ENCODE data around the gene LARP4.
"Not testable (repeated sequence)": the region's sequence is repeated elsewhere in the genome, so short reads cannot be mapped to it uniquely, and the experiment has no call there.

The LARP4 gene

DNA sequence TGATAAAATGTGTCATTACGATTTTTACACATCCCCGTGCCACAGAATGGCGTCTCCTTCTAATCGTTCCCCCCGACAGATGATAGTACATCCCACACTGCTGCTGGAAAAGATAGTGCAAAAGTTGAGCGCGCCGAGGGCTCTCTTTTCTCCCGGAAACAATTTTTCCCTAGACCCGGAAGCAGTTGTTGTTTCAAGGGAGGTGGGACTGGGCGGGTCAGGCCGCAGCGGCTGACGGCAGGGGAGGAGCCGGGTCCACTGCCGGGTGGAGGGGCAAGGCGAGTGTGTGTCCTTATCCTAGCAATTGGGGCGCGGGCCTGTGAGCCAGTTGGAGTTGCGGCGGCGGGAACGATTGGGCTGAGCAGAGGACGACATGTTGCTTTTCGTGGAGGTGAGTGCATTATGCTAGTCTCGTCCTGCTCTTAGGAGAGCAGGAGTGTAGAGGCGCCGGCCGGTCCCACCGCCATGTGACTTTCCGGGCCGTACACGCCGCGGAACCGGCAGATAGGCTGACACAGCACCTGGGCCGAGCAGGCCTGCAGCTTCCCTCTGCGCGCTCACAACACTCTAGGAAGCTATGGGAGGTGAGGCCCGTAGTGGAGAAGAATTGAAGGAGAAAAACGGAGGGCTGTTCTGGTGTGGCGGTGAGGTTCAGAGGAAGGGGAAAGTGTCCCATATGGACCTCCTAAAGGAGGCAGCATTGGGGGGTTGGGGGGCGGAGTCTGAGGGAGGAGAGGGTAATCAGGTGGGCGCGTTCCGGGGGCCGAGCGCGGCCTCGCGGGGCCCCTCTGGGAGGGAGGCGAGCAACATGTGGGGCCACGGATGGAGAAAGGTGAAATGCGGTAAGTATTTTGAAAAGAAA lies at the start of gene LARP4:
Gene LARP4 (plus strand): TSS at position 248 of the 862 bp plus-strand sequence. CDS start 126 bp downstream, at position 374.
- peak; percentile 81 to 84 for DNase-seq (ENCODE audit: low read depth in 2 of 2)

DNA sequence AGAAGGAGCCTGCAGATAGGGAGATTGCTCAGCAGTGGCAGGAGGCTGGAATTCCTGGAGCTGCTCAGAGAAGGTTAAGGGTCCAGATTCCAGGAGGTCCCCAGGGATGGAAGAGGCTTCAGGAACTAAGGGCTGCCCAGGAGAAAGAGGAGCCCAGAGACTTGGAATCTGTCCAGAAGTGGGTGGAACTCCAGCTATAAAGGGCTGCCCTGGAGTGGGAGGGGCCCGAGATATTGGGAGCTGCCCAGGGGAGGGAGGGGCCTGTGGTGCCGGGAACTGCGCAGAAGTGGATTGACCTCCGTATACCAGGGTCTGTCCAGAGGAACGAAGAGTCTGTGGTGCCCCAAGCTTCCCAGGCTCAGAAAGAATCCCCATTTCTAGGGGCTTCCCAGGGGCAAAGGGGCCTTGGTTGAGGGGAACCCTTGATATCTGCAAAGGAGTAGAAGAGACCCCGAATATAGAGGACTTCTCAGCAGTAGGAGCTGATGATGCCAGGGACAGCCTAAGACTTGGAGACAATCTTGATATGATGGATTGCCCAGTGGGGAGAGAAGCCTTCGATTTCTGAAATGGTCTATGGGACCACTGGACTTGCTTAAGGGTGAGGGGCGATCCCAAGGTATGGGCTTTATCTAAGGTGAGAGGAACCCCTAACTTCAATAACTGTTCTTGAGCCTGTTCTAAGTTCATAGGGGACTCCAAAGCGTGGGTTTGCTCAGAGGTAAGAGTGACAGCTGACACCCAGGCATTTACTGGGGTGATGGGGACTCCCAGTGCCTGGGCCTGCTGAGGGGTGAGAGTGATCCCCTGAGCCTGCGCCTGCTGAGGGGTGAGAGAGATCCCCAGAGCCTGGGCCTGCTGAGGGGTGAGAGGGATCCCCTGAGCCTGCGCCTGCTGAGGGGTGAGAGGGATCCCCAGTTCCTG lies 49.3 kb upstream of the LARP4 start:
- DNase-seq (ENCODE audit: low read depth in 2 of 2), result no peak

DNA sequence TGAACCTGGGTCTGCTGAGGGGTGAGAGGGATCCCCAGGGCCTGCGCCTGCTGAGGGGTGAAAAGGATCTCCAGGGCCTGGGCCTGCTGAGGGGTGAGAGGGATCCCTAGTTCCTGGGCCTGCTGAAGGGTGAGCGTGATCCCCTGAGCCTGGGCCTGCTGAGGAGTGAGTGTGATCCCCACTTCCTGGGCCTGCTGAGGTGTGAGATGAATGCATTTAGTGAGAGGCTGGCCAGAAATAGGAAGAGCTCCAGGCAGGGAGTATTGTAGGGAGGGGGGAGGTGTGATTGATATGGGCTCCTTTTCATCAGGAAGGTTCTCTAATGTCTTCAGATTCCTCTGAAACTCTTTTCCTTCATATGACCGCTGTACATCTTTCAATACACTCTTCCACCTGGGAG lies 47.3 kb upstream of the LARP4 start:
- no peak for DNase-seq (ENCODE audit: low read depth in 2 of 2)

DNA sequence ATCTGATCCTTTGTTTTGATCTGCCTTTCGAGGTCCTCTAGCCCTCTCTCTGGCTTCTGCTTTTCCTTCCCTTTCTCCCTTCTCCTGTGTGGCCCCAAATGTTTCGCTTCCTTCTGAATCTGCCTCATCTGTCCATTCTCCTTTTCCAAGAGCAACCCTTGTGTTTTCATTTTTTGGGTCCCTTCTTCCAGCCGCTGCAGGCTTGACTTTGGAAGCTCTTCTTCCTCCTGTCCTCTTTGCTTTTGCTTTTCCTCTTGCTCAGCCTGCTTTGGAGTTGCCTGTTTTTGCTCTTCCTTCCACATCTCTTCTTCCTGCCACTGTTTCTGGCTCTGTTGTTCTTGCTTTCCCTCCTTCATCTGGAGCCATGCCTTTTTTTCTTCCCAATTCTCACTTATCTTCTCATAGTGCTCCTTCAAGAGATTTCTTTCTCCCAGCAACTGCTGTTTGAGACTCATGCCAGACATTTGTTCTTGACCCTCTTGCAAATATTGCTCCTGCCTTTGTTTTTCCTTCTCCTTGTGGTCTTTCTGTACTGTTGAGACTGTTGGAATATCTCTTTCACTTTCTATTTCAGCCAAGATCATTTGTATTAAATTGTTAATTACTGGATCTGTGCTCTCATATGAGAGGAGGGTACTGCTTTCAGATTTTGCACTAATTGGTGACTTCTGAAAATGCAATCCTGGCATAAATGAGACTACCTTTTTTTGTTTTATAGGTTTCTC lies 46.7 kb upstream of the LARP4 start:
- no peak for DNase-seq (ENCODE audit: low read depth in 2 of 2)

DNA sequence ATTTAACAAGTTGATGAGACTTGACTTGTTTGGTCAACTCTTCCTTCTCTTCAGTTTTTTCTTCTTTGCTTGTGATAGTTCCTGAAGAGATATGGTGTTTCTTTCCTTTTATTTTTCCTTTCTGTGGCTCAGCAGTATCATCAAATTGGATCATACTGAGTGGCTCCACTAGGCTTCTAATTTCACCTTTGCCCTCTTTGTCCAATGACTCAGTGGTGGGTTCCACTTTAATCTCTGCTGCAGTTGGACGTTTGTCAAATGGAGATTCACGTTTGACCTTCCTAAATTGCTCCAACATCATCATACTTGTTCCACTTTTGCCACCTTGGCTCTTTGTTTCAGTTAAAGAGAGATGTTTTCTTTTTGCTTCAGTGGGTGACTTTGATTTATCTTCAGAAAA lies 45.8 kb upstream of the LARP4 start:
- no peak for DNase-seq (ENCODE audit: low read depth in 2 of 2)

DNA sequence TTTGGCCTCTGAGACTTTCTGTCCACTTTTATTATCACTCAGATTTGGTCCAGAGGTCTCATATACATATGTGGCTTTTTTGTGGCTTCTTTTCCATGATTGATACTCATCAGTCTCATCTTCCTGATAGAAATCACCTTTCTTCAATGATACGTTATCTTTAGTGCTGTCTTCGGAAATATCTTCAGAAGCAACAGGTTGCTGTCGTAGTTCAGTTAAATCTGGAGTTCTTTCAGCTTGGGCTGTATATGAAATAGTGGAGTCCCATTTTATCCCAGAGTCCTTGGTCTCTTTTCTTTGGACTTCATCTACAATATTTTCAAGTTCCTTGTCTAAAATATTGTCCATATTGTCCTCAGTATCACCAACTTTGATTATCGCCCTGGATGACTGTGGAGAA lies 45.3 kb upstream of the LARP4 start:
- no peak for DNase-seq (ENCODE audit: low read depth in 2 of 2)

DNA sequence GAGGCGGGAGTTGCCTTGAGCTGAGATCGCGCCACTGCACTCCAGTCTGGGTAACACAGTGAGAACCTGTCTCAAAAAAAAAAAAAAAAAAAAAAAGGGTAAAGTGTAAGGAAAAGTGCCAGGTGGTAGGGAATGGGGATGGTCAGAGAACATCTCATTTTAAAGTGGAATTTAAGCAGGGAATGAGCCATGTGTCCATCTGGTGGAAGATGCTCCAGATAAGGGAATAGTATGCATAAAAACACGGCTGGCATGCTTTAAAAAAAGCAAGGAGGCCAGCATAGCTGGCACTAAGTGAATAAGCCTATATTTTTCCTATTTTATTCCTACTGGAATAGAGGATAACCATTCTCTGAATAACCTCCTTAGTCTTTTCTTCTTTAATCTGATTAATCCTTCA lies 38.0 kb upstream of the LARP4 start:
- DNase-seq (ENCODE audit: low read depth in 2 of 2), result no peak

DNA sequence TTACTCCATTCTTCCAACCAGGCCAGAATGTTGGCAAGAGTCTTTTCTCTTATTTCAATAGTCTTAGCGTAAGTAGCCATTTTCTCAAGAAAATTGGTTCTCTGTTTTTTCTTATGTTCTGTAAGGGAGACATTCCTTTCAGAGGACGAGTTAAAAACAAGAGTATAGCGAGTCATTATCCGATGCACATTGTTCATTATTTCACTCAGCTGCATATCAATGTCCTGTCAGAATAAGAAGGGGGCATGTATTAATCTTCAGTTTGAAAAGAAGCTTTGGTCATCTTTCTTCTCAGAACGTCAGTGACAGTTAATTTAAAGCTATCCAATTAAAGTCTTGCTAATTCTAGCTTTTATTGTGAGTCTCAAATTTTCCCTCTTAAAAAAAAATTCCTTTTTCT lies 37.5 kb upstream of the LARP4 start:
- no peak for DNase-seq (ENCODE audit: low read depth in 2 of 2)

DNA sequence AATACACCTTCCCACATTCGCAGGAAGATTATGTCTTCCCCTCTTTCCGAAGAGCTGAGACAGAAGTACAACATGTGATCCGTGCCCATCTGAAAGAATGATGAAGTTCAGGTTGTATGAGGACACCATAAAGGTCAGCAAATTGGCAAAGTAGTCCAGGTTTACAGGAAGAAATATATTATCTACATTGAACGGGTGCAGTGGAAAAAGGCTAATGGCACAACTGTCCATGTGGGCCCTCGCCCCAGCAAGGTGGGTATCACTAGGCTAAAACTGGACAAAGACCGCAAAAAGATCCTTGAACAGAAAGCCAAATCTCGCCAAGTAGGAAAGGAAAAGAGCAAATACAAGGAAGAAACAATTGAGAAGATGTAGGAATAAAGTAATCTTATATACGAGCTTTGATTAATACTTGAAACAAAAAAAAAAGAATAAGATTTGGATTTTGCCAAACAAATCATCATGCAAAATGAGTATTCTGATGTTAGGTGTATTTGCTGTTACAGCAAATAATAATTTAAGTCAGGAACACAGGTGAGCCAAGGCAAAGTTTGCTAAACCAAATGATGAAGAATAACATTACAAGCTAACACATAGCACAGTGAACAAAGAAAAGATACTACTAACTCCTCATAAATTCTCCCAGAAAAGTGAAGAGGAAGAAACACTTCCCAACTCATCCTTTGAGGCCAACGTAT lies 34.8 kb upstream of the LARP4 start:
- no peak for DNase-seq (ENCODE audit: low read depth in 2 of 2)

DNA sequence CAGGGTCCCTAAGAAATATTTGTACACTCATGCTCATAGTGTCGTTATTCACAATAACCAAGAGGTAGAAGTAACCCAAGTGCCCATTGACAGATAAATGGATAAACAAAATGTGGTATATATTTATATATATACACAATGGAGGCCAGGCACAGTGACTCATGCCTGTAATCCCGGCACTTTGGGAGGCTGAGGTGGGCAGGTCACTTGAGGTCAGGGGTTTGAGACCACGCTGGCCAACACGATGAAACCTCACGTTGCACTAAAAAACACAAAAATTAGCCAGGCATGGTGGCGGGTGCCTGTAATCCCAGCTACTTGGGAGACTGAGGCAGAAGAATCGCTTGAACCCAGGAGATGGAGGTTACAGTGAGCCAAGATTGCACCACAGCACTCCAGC lies 30.0 kb upstream of the LARP4 start:
- DNase-seq (ENCODE audit: low read depth in 2 of 2), result not testable (repeated sequence)

DNA sequence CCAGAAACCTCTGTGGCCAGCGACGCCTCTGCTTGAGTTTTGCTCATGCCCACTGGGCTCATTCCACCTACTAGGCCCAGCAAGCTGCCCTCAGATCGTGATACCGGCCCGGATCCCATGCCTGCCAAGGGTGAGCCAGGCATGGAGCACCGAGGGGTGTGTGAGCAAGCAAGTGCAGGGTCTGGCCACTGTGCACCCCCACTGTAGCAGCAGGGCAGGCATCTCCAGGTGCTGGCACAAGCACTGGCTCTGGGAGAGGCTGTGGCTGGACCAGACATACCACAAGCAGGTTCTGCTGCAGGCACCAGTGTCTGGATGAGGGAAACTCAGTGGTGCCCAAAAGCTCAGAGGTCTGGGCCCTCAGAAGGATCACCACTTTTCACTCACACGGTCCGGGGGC lies 24.9 kb upstream of the LARP4 start:
- no peak for DNase-seq (ENCODE audit: low read depth in 2 of 2)

DNA sequence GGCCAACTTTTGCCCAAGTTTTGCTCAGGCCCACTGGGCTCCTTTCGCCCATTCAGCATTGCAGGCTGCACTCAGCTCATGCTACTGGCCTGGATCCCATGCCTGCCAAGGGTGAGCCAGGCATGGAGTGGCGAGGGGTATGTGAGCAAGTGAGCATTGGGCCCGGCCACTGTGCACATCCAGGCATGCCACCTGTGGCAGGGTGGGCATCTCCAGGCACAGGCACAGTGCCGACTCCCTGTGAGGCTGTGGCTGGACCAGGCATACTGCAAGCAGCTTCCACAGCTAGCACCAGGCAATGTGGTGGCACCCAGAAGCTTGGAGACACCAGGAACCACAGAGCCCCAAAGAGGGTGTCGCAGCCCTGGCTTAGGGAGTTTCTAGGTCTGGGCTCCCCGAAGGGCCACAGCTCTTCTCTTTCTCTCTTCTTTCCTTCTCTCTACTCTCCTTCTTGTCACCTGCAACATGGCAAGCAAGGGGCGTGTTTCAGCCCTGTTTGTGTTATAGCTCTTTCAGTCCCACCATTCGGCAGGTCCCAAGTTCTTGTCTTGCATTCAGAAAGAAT lies 19.8 kb upstream of the LARP4 start:
- DNase-seq (ENCODE audit: low read depth in 2 of 2), result no peak

DNA sequence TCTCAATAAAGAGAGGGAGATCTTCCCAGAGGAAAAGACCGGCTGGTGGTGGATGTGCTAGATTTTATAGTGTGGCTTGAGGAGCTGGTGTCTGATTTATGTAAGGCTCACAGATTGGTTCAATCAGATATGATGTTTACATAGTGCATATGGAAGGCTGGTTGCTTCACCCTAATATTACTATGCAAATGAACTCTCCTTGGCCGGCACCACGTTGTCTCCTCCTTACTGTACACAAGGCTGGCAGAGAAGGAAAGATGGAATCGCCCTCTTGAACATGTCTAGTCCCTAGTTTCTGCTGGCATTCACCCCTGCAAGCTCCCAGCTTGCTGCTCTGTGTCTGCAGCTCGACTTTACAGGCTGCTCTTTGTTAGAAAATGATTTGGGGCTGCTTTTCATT lies 13.2 kb upstream of the LARP4 start:
- no peak for DNase-seq (ENCODE audit: low read depth in 2 of 2)

DNA sequence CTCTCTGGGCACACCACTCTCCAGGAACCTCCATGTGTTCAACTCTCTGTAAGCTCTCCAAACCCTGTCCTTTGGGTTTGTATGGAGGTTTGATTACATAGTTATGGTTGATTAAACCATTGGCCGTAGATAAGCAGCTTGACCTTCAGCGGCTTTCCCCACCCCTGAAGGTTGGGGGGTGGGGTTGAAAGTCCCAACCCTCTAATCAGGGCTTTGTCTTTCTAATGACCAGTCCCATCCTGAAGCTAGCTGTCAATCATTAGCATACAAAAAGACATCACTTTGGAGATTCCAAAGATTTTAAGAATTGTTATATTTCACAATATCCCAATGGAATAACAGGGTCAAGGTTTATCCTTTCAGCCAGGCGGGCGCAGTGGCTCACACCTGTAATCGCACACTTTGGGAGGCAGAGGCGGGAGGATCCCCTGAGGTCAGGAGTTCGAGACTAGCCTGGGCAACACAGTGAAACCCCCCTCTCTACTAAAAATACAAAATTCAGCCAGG lies 12.7 kb upstream of the LARP4 start:
- DNase-seq (ENCODE audit: low read depth in 2 of 2), result no peak

DNA sequence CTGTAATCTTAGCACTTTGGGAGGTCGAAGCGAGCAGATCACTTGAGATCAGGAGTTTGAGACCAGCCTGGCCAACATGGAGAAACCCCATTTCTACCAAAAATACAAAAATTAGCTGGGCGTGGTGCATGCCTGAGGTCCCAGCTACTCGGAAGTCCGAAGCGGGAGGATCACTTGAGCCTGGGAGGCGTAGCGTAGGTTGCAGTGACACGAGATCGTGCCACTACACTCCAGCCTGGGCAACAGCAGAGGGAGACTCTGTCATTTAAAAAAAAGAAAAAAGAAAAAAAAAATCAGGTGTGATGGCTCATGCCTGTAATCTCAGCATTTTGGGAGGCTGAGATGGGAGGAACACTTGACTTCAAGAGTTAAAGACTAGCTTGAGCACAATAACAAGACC lies 11.9 kb upstream of the LARP4 start:
- not testable (repeated sequence) for DNase-seq (ENCODE audit: low read depth in 2 of 2)

DNA sequence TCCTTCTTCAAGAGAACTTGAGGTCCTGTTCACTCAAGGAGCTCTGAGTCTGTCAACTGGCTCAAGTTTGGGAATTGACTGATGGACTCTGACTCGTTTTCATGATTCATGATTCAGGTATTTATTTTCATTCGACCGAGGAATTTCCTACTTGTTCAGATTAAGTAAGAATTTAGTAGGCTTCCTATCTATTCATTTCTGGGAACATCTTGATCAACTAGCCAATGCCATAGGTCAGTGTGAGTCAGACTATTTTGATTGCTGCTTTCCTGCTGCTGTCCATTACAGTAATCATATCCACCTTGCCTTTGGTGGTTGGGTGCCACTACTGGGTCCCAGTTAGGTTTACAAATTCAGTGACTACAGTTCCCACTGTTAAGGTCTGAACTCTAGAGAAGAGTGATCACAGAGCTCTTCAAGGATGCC lies 10.4 kb upstream of the LARP4 start:
- no peak for DNase-seq (ENCODE audit: low read depth in 2 of 2)

DNA sequence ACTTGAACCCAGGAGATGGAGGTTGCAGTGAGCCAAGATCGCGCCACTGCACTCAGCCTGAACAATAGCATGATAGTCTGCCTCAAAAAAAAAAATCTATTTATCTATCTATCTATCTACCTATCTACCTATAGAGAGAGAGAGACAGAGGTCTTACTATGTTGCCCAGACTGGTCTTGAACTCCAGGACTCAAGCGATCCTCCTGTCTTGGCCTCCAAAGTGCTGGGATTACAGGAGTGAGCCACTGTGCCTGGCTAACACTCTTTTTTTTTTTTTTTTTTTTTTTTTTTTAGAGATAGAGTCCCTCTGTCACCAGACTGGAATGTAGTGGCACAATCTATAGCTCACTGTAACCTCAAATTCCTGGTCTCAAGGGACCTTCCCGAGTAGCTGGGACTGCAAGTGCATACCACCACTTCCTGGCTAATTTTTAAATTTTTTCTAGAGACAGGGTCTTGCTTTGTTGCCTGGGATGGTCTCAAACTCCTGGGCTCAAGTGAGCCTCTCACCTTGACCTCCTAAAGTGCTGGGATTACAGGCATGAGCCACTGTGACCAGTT lies 6.1 kb upstream of the LARP4 start:
- DNase-seq (ENCODE audit: low read depth in 2 of 2), result no peak

DNA sequence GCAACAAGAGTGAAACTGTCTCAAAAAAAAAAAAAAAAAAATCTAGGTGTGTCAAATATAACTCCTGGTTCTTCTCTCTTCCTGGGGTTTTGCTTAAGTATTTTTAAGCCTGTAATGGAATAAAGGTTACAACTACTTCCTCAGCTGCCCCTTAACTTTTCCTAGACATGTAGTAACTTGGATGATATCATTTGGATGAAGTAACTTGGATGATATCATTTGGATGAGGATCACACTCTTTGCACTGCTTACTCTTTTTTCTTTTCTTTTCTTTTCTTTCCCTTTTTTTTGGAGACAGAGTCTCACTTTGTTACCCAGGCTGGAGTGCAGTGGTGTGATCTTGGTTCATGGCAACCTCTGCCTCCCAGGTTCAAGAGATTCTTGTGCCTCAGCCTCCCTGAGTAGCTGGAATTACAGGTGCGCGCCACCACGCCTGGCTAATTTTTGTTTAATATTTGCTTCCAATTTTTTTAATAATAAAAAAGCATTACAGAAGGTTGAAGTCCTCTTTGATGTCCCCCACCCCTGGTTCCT lies 3.5 kb upstream of the LARP4 start:
- DNase-seq (ENCODE audit: low read depth in 2 of 2), result no peak

DNA sequence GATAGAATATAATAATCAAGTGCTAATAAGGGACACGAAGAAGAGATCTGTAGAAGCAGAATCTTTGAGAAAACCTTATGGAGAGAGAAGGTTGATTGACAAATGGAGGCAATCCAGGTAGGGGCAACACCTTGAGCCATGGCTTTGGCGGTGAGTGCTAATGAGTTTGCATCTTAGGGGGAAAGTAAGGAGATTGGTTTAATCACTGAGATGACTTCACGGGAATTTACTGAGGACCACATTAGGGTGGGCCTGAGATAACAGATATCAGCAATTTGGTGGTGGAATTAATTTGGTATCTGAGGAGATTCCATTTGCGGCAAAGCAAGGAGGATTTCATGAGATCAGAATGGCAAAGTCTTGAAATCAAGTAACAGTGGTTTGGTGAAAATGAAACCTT lies 1.8 kb upstream of the LARP4 start:
- DNase-seq (ENCODE audit: low read depth in 2 of 2), result no peak

DNA sequence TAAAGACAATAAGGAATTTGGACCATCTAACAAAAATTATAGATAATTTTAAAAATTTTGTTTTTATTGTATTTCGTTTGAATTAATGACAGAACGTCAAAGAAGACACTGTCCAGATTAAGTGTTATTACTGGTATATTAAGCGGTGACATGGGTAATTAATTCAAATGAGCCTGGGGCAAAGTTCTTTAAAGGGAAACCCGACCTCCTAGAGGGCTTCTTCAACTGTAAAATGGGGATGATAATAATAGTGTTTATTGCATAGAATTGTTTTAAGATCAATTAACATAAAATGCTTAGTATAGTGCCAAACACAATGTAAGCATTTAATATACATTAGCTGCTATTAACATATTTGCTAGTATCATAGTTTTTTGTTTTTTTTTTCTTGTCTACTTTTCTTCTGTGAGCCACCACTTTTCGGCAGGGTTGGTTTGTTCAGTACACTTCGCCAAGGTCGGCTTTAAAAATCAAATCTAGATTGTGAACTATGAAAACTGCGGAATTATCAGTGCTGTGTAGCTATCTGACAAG lies 514 bp upstream of the LARP4 start:
- DNase-seq (ENCODE audit: low read depth in 2 of 2), result no peak
